KMS-11 (cell line): ENCODE measurements around the gene ASXL3.

Source experiments
- H2AFZ ChIP-seq: fragments of 200-600 bp; sonication (generic); 2 replicates; pipeline ENCODE4 v1.6.1; 2016; ENCODE audit warnings: antibody characterized with exemption, mixed run types, low read depth
- H3K27ac ChIP-seq: fragments of 200-600 bp; sonication (generic); 2 replicates; pipeline ENCODE4 v1.6.1; 2016; ENCODE audit warnings: mild to moderate bottlenecking, mixed run types
- H3K27me3 ChIP-seq: fragments of 200-600 bp; sonication (generic); 2 replicates; pipeline ENCODE4 v1.6.1; 2017; ENCODE audit warnings: mild to moderate bottlenecking, low read depth, mixed run types, moderate library complexity; ENCODE audit not compliant: insufficient read depth
- H3K36me3 ChIP-seq: fragments of 200-600 bp; sonication (generic); 2 replicates; pipeline ENCODE4 v1.6.1; 2017; ENCODE audit warnings: mild to moderate bottlenecking, mixed run types; ENCODE audit not compliant: insufficient read depth
- H3K4me1 ChIP-seq: fragments of 200-600 bp; sonication (generic); 2 replicates; pipeline ENCODE4 v1.6.1; 2016; ENCODE audit warnings: mild to moderate bottlenecking, low read depth, mixed run types; ENCODE audit not compliant: poor library complexity, severe bottlenecking
- H3K4me2 ChIP-seq: fragments of 200-600 bp; sonication (generic); 2 replicates; pipeline ENCODE4 v1.7.0; 2016; ENCODE audit warnings: mild to moderate bottlenecking, mixed run types
- H3K4me3 ChIP-seq: fragments of 200-600 bp; sonication (generic); IDR thresholded peaks from 2 replicates; pipeline ENCODE4 v1.6.1; 2017; ENCODE audit warnings: low read depth, low read length, mixed read lengths; ENCODE audit not compliant: insufficient read depth
- H3K79me2 ChIP-seq: fragments of 200-600 bp; sonication (generic); 2 replicates; pipeline ENCODE4 v1.6.1; 2016; ENCODE audit warnings: low read depth, mixed run types; ENCODE audit not compliant: insufficient read depth
- H3K9ac ChIP-seq: fragments of 200-600 bp; sonication (generic); 2 replicates; pipeline ENCODE4 v1.6.1; 2016; ENCODE audit warnings: mild to moderate bottlenecking, mixed run types
- H4K20me1 ChIP-seq: fragments of 200-600 bp; sonication (generic); 2 replicates; pipeline ENCODE4 v1.6.1; 2016; ENCODE audit warnings: mild to moderate bottlenecking, mixed run types; ENCODE audit not compliant: insufficient read depth
- CTCF ChIP-seq: fragments of 200-600 bp; sonication (generic); conservative IDR thresholded peaks from 2 replicates; pipeline ENCODE4 v1.6.1; 2017; ENCODE audit warnings: low read depth, mild to moderate bottlenecking, antibody characterized with exemption, low read length, moderate library complexity, mixed read lengths

ASXL3 gene

GRCh38 chr18:33558529-33558928, 19.5 kb upstream of the ASXL3 start:
- no peak for TF ChIP-seq CTCF
- no peaks in the 10 kb centered on the region for H4K20me1 ChIP-seq
- H3K4me2 ChIP-seq: no peak overlapping the region
- no peaks in the 10 kb centered on the region for H3K27me3 ChIP-seq
- no peak overlapping the region for H3K9ac ChIP-seq
- H3K4me1 ChIP-seq: no peaks in the 10 kb centered on the region
- H2AFZ ChIP-seq: no peak overlapping the region
- H3K4me3 ChIP-seq: no peak overlapping the region
- H3K36me3 ChIP-seq: no peaks in the 10 kb centered on the region
- no peaks in the 10 kb centered on the region for H3K79me2 ChIP-seq
- no peak overlapping the region for H3K27ac ChIP-seq

GRCh38 chr18:33560686-33561370, 17.2 kb upstream of the ASXL3 start:
- Histone ChIP-seq H3K79me2 (no peaks in the 10 kb centered on the region), H4K20me1 (no peaks in the 10 kb centered on the region), H3K27ac (no peak overlapping the region), H2AFZ (no peak overlapping the region), H3K36me3 (no peaks in the 10 kb centered on the region), H3K4me2 (no peak overlapping the region), H3K4me1 (no peaks in the 10 kb centered on the region), H3K4me3 (no peak overlapping the region), H3K9ac (no peak overlapping the region), H3K27me3 (no peaks in the 10 kb centered on the region)
- no peak for TF ChIP-seq CTCF

- Histone ChIP-seq H3K27ac (no peak overlapping the region), H3K4me1 (no peaks in the 10 kb centered on the region), H3K79me2 (no peaks in the 10 kb centered on the region), H3K9ac (no peak overlapping the region), H3K27me3 (no peaks in the 10 kb centered on the region), H3K36me3 (no peaks in the 10 kb centered on the region), H3K4me3 (no peak overlapping the region), H4K20me1 (no peaks in the 10 kb centered on the region), H2AFZ (no peak overlapping the region), H3K4me2 (no peak overlapping the region)
- TF ChIP-seq CTCF: no peak
Measured at GRCh38 chr18:33562741-33563140, 15.3 kb upstream of the ASXL3 start.

GRCh38 chr18:33567705-33568104, 10.3 kb upstream of the ASXL3 start:
- Histone ChIP-seq H3K36me3 (no peaks in the 10 kb centered on the region), H2AFZ (no peak overlapping the region), H3K4me3 (no peak overlapping the region), H3K27me3 (no peaks in the 10 kb centered on the region), H3K79me2 (no peaks in the 10 kb centered on the region), H3K9ac (no peak overlapping the region), H3K4me2 (no peak overlapping the region), H3K4me1 (no peaks in the 10 kb centered on the region), H4K20me1 (no peaks in the 10 kb centered on the region), H3K27ac (no peak overlapping the region)
- no peak for TF ChIP-seq CTCF
